GM12878 (cell line): ENCODE measurements around the gene ARAP1. TPM values are rescaled to one million over a fixed set of nuclear protein-coding genes. Genes with fewer than 3 reads are reported as not detected.
A peak's percentile ranks its signal among the peaks of the same experiment; 100 is the strongest.

Source experiments
- ATAC-seq: fragments of 200-7000 bp; cut with Tn5 transposase; 3 replicates; pipeline ENCODE4 v1.9.1; 2020; ENCODE audit warnings: mild to moderate bottlenecking, moderate library complexity
- BruUV-seq: library from RNA; stranded (reverse); fragments of 400-500 nt; replicated peaks from 2 replicates; lab custom pipeline; 2021; lab: Mats Ljungman, UMichigan
- CTCF ChIA-PET: fragments of 300-600 bp; sonication (Branson Sonifier 250); formaldehyde crosslinking; extraction: SDS; loops from one replicate; lab custom pipeline; 2021; ENCODE audit warnings: inconsistent platforms; lab: Yijun Ruan, JAX
- POLR2A ChIA-PET: fragments of 350-600 bp; formaldehyde crosslinking; extraction: SDS; loops from one replicate; lab custom pipeline; 2021; ENCODE audit warnings: inconsistent platforms; lab: Charles Lee
- RAD21 ChIA-PET: fragments of 300-600 bp; sonication (Branson Sonifier 250); formaldehyde crosslinking; loops from one replicate; lab custom pipeline; 2023; ENCODE audit warnings: antibody characterized with exemption; ENCODE audit not compliant: unreplicated experiment; lab: Charles Lee
- SMC1A ChIA-PET: fragments of 300-600 bp; sonication (Branson Sonifier 250); formaldehyde crosslinking; loops from one replicate; lab custom pipeline; 2023; ENCODE audit not compliant: unreplicated experiment, uncharacterized antibody; lab: Charles Lee
- DNase-seq: peaks from one replicate; pipeline ENCODE4 v3.0.0-alpha.2; 2011; ENCODE audit warnings: low read depth, low spot score
- FAIRE-seq: peaks from 3 replicates; lab custom pipeline; 2011; peaks lifted over from hg19 to GRCh38; lab: Jason Lieb, UNC
- H2AFZ ChIP-seq: 2 replicates; pipeline ENCODE4 v1.6.0; 2011; ENCODE audit warnings: low read depth, low read length, control low read depth; ENCODE audit not compliant: control insufficient read depth
- H3K27ac ChIP-seq: 2 replicates; pipeline ENCODE4 v1.5.1; 2011; ENCODE audit warnings: control low read depth; ENCODE audit not compliant: control insufficient read depth, insufficient read depth
- H3K27me3 ChIP-seq, 2 experiments: replicated peaks in 1 of 2; 2 replicates each; pipeline versions ENCODE4 v1.6.0 to v1.6.1; 2011; ENCODE audit warnings: low read length in 1 of 2; ENCODE audit not compliant: control insufficient read depth in 2 of 2, insufficient read depth in 2 of 2
- H3K36me3 ChIP-seq, 2 experiments: 2 replicates each; pipeline ENCODE4 v1.5.1; 2011; ENCODE audit warnings: low read length in 1 of 2; ENCODE audit not compliant: control insufficient read depth in 2 of 2, insufficient read depth in 2 of 2
- H3K4me1 ChIP-seq: 2 replicates; pipeline ENCODE4 v1.6.1; 2011; ENCODE audit warnings: mild to moderate bottlenecking, low read length, moderate library complexity, mixed read lengths; ENCODE audit not compliant: control insufficient read depth, insufficient read depth
- H3K4me2 ChIP-seq: 2 replicates; pipeline ENCODE4 v1.6.0; 2011; ENCODE audit warnings: control low read depth; ENCODE audit not compliant: control insufficient read depth, insufficient read depth
- H3K4me3 ChIP-seq: fragments of 200-600 bp; sonication (generic); 2 replicates; pipeline ENCODE4 v1.5.1; 2016
- H3K79me2 ChIP-seq: 2 replicates; pipeline ENCODE4 v1.6.0; 2011; ENCODE audit warnings: low read length; ENCODE audit not compliant: control insufficient read depth, insufficient read depth
- H3K9ac ChIP-seq: 2 replicates; pipeline ENCODE4 v1.8.0; 2011; ENCODE audit warnings: low read length, control low read depth, mixed read lengths; ENCODE audit not compliant: control insufficient read depth, insufficient read depth
- H3K9me3 ChIP-seq: replicated peaks from 3 replicates; pipeline ENCODE4 v1.5.1; 2011; ENCODE audit warnings: mild to moderate bottlenecking, low read length; ENCODE audit not compliant: control insufficient read depth, insufficient read depth
- H4K20me1 ChIP-seq: 2 replicates; pipeline ENCODE4 v1.6.0; 2011; ENCODE audit not compliant: control insufficient read depth, insufficient read depth
- CEBPB ChIP-seq, 2 experiments: fragments of 150-350 bp in 1 of 2; IDR thresholded peaks; 2 replicates each; pipeline ENCODE4 v1.6.1; 2012 to 2014; ENCODE audit warnings: low read depth in 2 of 2, low read length in 2 of 2, borderline replicate concordance in 1 of 2, inconsistent platforms in 1 of 2
- DPF2 ChIP-seq: fragments of 450-650 bp; IDR thresholded peaks from 2 replicates; pipeline ENCODE4 v1.6.1; 2017; ENCODE audit warnings: mild to moderate bottlenecking
- GABPA ChIP-seq: IDR thresholded peaks from 2 replicates; pipeline ENCODE4 v1.6.1; 2014; ENCODE audit warnings: antibody characterized with exemption, low read depth, mild to moderate bottlenecking, inconsistent platforms
- HDAC6 ChIP-seq: fragments of 200-600 bp; sonication (generic); IDR thresholded peaks from one replicate; pipeline ENCODE4 v1.8.0; 2017; ENCODE audit warnings: antibody characterized with exemption; ENCODE audit not compliant: unreplicated experiment
- HDGF ChIP-seq: fragments of 450-650 bp; IDR thresholded peaks from 2 replicates; pipeline ENCODE4 v1.6.1; 2016; ENCODE audit warnings: antibody characterized with exemption
- LARP7 ChIP-seq: fragments of 450-650 bp; IDR thresholded peaks from 2 replicates; pipeline ENCODE4 v1.6.1; 2017; ENCODE audit warnings: mild to moderate bottlenecking
- MTA2 ChIP-seq: fragments of 450-650 bp; IDR thresholded peaks from 2 replicates; pipeline ENCODE4 v1.6.1; 2016; ENCODE audit warnings: low read depth, mild to moderate bottlenecking, moderate library complexity
- NR2F1 ChIP-seq: fragments of 450-650 bp; conservative IDR thresholded peaks from 2 replicates; pipeline ENCODE4 v1.6.1; 2017; ENCODE audit warnings: mild to moderate bottlenecking
- PAX5 ChIP-seq: IDR thresholded peaks from 2 replicates; pipeline ENCODE4 v1.6.1; 2011; ENCODE audit warnings: low read depth, low read length, borderline replicate concordance
- SUPT20H ChIP-seq: IDR thresholded peaks from 2 replicates; pipeline ENCODE4 v1.6.1; 2011; ENCODE audit warnings: low read depth, mild to moderate bottlenecking, low read length, moderate library complexity, borderline replicate concordance; ENCODE audit not compliant: control insufficient read depth
- ZNF217 ChIP-seq: fragments of 450-650 bp; IDR thresholded peaks from 2 replicates; pipeline ENCODE4 v1.6.1; 2017; ENCODE audit warnings: antibody characterized with exemption, mild to moderate bottlenecking
- ZZZ3 ChIP-seq: IDR thresholded peaks from 2 replicates; pipeline ENCODE4 v1.6.1; 2011; ENCODE audit warnings: low read depth; ENCODE audit not compliant: control insufficient read depth, insufficient read length
- WGBS: methylation state at CpG from one replicate; pipeline ENCODE4 v1.1.6; 2016; ENCODE audit warnings: low lambda C conversion rate; ENCODE audit not compliant: insufficient replicate concordance, insufficient coverage; ENCODE audit errors: missing lambda C conversion rate; 5-methylcytosine and 5-hydroxymethylcytosine counted together
- in situ Hi-C: fragments of 300-500 bp; cut with MboI; formaldehyde crosslinking; loops from 9 replicates; pipeline ENCODE4 v1.14.3; 2018; ENCODE audit warnings: mixed read lengths
- intact Hi-C: fragments of 100-400 bp; cut with micrococcal nuclease; formaldehyde crosslinking; loops from one replicate; pipeline ENCODE4 v1.14.2; 2022; ENCODE audit not compliant: unreplicated experiment
- polyA plus RNA-seq, 11 experiments: library from polyadenylated mRNA; depleted of rRNA in 4 of 11; unstranded in 6 of 11; stranded (reverse) in 5 of 11; fragments of >200 nt; fragmentation: Nextera tagmentation in 4 of 11; fragmentation: Illumina TruSeq in 1 of 11; extraction: Ambion mirVana in 4 of 11; extraction: Trizol in 1 of 11; gene quantifications; 1 replicate in 1 of 11; 2 replicates in 10 of 11; pipeline versions ENCODE4 v1.2.1 to v1.2.3, GENCODE V29; 2011 to 2016; ENCODE audit warnings: inconsistent platforms in 2 of 11, missing spikeins in 2 of 11, low read depth in 1 of 11
- total RNA-seq, 4 experiments: library from RNA; depleted of rRNA in 3 of 4; stranded (reverse); fragments of >200 nt in 3 of 4; fragmentation: Illumina TruSeq in 1 of 4; extraction: Trizol in 1 of 4; gene quantifications; 2 replicates each; pipeline versions ENCODE4 v1.2.1 to v1.2.3, GENCODE V29; 2013 to 2021
- TF ChIP-seq, protein P1 (sequence below): fragments of 150-350 bp; IDR thresholded peaks from 2 replicates; pipeline ENCODE4 v1.6.1; 2016; ENCODE audit warnings: low read depth, low read length
- TF ChIP-seq, protein P2 (sequence below): IDR thresholded peaks from 2 replicates; pipeline ENCODE4 v1.6.1; 2011; ENCODE audit warnings: low read depth, low read length, improper control_type of control experiment, borderline replicate concordance

Gene ARAP1
- total and polyA plus RNA-seq, 10 of the 15 experiments (the other 5 are each of a cell fraction or from before 2014, with no cell fraction given): 0.55 to 102 (median 51.0) TPM

DNA sequence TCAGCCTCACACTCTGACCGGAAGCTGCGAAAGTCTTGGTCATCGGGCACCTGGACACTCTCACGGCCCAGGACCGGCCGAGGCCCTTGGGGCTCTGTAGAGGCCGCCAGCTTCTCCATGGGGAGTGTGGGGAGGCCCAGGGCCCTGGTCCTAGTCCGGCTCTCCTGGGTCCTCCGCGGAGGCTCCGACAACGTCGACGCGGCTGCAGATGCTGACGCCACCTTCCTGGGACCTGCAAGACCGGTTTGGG is 28.8 kb upstream of the ARAP1 start:
- BruUV-seq: no TSS peak
- no peaks in the 10 kb centered on the region for H4K20me1 ChIP-seq
- no peaks in the 10 kb centered on the region for H3K27me3 ChIP-seq
- no peaks in the 10 kb centered on the region for H3K36me3 ChIP-seq
- ChIA-PET RAD21 (interaction anchor here (1.7 kb wide), 1 partner anchor 40 kb away, joined by 4 read pairs; no protein-coding TSS in a partner anchor), SMC1A (interaction anchor here (1.0 kb wide), 1 partner anchor 13 kb away, joined by 3 read pairs; the partner anchor contains the start of gene STARD10), POLR2A (interaction anchor here (0.9 to 2.3 kb wide), 2 partner anchors 13 to 31 kb away, joined by 3 to 19 read pairs; partner anchors contain the start of gene STARD10)
- no peaks in the 10 kb centered on the region for H3K9me3 ChIP-seq
- intact Hi-C loops: no loop called here
- WGBS: 30% methylated on average over 17 of the region's 17 CpGs
- H3K4me2 ChIP-seq: peak overlapping the region; percentile 79; the same call in 1 of the 2 replicates
- H3K9ac ChIP-seq: no peak overlapping the region
- H3K27ac ChIP-seq: no peak overlapping the region
- TF ChIP-seq LARP7 (no peak), NR2F1 (no peak), ZZZ3 (no peak), HDGF (no peak), SUPT20H (no peak), PAX5 (no peak), CEBPB (IDR thresholded peaks at IDR 0.05; ENCODE audit: borderline replicate concordance in 1 of 2, low read depth in 2 of 2, low read length in 2 of 2) (no peak), ZNF217 (no peak), DPF2 (no peak), GABPA (no peak), HDAC6 (no peak), MTA2 (no peak)
- TF ChIP-seq, protein P1, sequence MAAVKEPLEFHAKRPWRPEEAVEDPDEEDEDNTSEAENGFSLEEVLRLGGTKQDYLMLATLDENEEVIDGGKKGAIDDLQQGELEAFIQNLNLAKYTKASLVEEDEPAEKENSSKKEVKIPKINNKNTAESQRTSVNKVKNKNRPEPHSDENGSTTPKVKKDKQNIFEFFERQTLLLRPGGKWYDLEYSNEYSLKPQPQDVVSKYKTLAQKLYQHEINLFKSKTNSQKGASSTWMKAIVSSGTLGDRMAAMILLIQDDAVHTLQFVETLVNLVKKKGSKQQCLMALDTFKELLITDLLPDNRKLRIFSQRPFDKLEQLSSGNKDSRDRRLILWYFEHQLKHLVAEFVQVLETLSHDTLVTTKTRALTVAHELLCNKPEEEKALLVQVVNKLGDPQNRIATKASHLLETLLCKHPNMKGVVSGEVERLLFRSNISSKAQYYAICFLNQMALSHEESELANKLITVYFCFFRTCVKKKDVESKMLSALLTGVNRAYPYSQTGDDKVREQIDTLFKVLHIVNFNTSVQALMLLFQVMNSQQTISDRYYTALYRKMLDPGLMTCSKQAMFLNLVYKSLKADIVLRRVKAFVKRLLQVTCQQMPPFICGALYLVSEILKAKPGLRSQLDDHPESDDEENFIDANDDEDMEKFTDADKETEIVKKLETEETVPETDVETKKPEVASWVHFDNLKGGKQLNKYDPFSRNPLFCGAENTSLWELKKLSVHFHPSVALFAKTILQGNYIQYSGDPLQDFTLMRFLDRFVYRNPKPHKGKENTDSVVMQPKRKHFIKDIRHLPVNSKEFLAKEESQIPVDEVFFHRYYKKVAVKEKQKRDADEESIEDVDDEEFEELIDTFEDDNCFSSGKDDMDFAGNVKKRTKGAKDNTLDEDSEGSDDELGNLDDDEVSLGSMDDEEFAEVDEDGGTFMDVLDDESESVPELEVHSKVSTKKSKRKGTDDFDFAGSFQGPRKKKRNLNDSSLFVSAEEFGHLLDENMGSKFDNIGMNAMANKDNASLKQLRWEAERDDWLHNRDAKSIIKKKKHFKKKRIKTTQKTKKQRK: no peak
- TF ChIP-seq, protein P2, sequence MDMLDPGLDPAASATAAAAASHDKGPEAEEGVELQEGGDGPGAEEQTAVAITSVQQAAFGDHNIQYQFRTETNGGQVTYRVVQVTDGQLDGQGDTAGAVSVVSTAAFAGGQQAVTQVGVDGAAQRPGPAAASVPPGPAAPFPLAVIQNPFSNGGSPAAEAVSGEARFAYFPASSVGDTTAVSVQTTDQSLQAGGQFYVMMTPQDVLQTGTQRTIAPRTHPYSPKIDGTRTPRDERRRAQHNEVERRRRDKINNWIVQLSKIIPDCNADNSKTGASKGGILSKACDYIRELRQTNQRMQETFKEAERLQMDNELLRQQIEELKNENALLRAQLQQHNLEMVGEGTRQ: no peak
- TF ChIP-seq, all 136 proteins: peak for 0
- no peaks in the 10 kb centered on the region for H3K79me2 ChIP-seq
- H3K4me1 ChIP-seq: peaks cover 8% of the 10 kb centered on the region
- no peak for ATAC-seq
- no peak for FAIRE-seq
- in situ Hi-C loops: no loop called here
- DNase-seq: no peak
- CTCF ChIA-PET: interaction anchor here (0.7 to 8.2 kb wide), 2 partner anchors 13 to 51 kb away, joined by 3 to 65 read pairs; partner anchors contain the start of gene STARD10
- H3K4me3 ChIP-seq: peak overlapping the region; percentile 56
- no peak overlapping the region for H2AFZ ChIP-seq
